ENCODE data around the gene FEM1A. TPM values are rescaled to one million over a fixed set of nuclear protein-coding genes. Genes with fewer than 3 reads are reported as not detected.
"Not testable (repeated sequence)": the region's sequence is repeated elsewhere in the genome, so short reads cannot be mapped to it uniquely, and the experiment has no call there.

Gene FEM1A
- total RNA-seq, 1 experiment from 2014 or later: 15.4 TPM

- TF ChIP-seq, protein P1, sequence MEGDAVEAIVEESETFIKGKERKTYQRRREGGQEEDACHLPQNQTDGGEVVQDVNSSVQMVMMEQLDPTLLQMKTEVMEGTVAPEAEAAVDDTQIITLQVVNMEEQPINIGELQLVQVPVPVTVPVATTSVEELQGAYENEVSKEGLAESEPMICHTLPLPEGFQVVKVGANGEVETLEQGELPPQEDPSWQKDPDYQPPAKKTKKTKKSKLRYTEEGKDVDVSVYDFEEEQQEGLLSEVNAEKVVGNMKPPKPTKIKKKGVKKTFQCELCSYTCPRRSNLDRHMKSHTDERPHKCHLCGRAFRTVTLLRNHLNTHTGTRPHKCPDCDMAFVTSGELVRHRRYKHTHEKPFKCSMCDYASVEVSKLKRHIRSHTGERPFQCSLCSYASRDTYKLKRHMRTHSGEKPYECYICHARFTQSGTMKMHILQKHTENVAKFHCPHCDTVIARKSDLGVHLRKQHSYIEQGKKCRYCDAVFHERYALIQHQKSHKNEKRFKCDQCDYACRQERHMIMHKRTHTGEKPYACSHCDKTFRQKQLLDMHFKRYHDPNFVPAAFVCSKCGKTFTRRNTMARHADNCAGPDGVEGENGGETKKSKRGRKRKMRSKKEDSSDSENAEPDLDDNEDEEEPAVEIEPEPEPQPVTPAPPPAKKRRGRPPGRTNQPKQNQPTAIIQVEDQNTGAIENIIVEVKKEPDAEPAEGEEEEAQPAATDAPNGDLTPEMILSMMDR (IDR thresholded peaks at IDR 0.05; ENCODE audit: unreplicated experiment): no peak
- Mint-ChIP-seq H3K4me1 (ENCODE audit: insufficient read depth, unreplicated experiment) (no peaks in the 10 kb centered on the region), H3K36me3 (ENCODE audit: insufficient read depth, unreplicated experiment) (peaks cover 14% of the 10 kb centered on the region), H3K4me3 (ENCODE audit: unreplicated experiment) (no peak overlapping the region), H3K27ac (ENCODE audit: low read depth, unreplicated experiment) (no peak overlapping the region), H3K27me3 (ENCODE audit: insufficient read depth, unreplicated experiment) (no peaks in the 10 kb centered on the region), H3K9me3 (ENCODE audit: unreplicated experiment) (no peaks in the 10 kb centered on the region)
- ChIA-PET POLR2A (no interaction called here), CTCF (interaction anchor here (0.7 to 0.8 kb wide), 3 partner anchors 53 to 71 kb away, joined by 3 to 4 read pairs (median 3); no protein-coding TSS in a partner anchor)
- no TSS peak for BruUV-seq (replicated peaks)
- intact Hi-C loops (cut with micrococcal nuclease): no loop called here
- DNase-seq (ENCODE audit: unreplicated experiment): no peak
These were observed 11.2 kb downstream of the FEM1A start for GRCh38 chr19:4802711-4803110.

GRCh38 chr19:4803736-4804695 lies 12.5 kb downstream of the FEM1A start:
- intact Hi-C loops (cut with micrococcal nuclease): loop anchor here (1.0 kb wide), 1 partner anchor 72 kb away; no protein-coding TSS in a partner anchor
- H3K9me3 Mint-ChIP-seq (ENCODE audit: unreplicated experiment): no peaks in the 10 kb centered on the region
- H3K27ac Mint-ChIP-seq (ENCODE audit: low read depth, unreplicated experiment): no peak overlapping the region
- H3K36me3 Mint-ChIP-seq (ENCODE audit: insufficient read depth, unreplicated experiment): peaks cover under 1% of the 10 kb centered on the region
- H3K4me1 Mint-ChIP-seq (ENCODE audit: insufficient read depth, unreplicated experiment): no peaks in the 10 kb centered on the region
- no peaks in the 10 kb centered on the region for H3K27me3 Mint-ChIP-seq (ENCODE audit: insufficient read depth, unreplicated experiment)
- peak; percentile 70 for DNase-seq (ENCODE audit: unreplicated experiment)
- TF ChIP-seq, protein P1 (IDR thresholded peaks at IDR 0.05; ENCODE audit: unreplicated experiment): peak; percentile 94
- ChIA-PET POLR2A (interaction anchor here (0.6 to 1.0 kb wide), 2 partner anchors 9 to 27 kb away, joined by 3 read pairs; no protein-coding TSS in a partner anchor), CTCF (interaction anchor here (0.6 to 2.5 kb wide), 22 partner anchors 9 to 279 kb away, joined by 3 to 22 read pairs (median 4); partner anchors contain the start of gene FEM1A)
- H3K4me3 Mint-ChIP-seq (ENCODE audit: unreplicated experiment): no peak overlapping the region
- no TSS peak for BruUV-seq (replicated peaks)

DNA sequence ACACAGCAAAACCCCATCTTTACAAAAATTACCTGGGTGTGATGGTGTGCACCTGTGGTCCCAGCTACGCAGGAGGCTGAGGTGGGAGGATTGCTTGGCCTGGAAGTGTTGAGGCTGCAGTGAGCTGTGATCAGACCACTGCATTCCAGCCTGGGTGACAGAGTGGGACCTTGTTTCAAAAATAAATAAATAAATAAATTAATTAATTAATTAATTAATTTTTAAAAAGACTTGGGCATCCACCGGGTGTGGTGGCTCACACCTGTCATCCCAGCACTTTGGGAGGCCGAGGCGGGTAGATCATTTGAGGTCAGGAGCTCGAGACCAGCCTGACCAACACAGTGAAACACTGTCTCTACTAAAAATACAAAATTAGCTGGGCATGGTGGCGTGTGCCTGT lies 13.6 kb downstream of the FEM1A start:
- H3K36me3 Mint-ChIP-seq (ENCODE audit: insufficient read depth, unreplicated experiment); H3K27ac Mint-ChIP-seq (ENCODE audit: low read depth, unreplicated experiment); H3K27me3 Mint-ChIP-seq (ENCODE audit: insufficient read depth, unreplicated experiment); BruUV-seq (replicated peaks); H3K9me3 Mint-ChIP-seq (ENCODE audit: unreplicated experiment); intact Hi-C loops (cut with micrococcal nuclease); DNase-seq (ENCODE audit: unreplicated experiment); H3K4me3 Mint-ChIP-seq (ENCODE audit: unreplicated experiment); H3K4me1 Mint-ChIP-seq (ENCODE audit: insufficient read depth, unreplicated experiment): not testable (repeated sequence)
- CTCF ChIA-PET: interaction anchor here (0.6 to 2.5 kb wide), 16 partner anchors 8 to 191 kb away, joined by 3 to 22 read pairs (median 4); partner anchors contain the start of gene FEM1A
- POLR2A ChIA-PET: interaction anchor here (0.6 to 1.0 kb wide), 3 partner anchors 8 to 107 kb away, joined by 3 read pairs; partner anchors contain the start of gene FEM1A

DNA sequence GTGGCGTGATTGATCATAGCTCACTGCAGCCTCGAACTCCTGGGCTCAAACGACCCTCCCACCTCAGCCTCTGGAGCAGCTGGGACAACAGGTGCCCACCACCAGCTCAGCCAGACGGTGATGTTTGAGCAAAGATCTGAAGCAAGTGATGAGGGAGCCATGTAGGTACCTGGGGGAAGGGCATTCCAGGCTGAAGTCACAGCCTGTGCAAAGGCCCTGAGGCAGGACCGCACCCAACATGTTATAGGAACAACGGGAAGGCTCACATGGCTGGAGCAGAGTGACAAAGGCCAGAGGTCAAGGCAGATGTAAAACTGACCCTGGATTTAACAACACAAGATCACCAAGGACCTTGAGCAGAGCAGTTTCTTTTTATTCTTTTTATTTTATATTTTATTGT lies 14.8 kb downstream of the FEM1A start:
- no TSS peak for BruUV-seq (replicated peaks)
- DNase-seq (ENCODE audit: unreplicated experiment): no peak
- POLR2A ChIA-PET: interaction anchor here (0.6 to 0.7 kb wide), 3 partner anchors 15 to 44 kb away, joined by 3 to 4 read pairs (median 3); no protein-coding TSS in a partner anchor
- TF ChIP-seq, protein P1 (IDR thresholded peaks at IDR 0.05; ENCODE audit: unreplicated experiment): no peak
- H3K4me3 Mint-ChIP-seq (ENCODE audit: unreplicated experiment): no peak overlapping the region
- H3K4me1 Mint-ChIP-seq (ENCODE audit: insufficient read depth, unreplicated experiment): peaks cover 4% of the 10 kb centered on the region
- intact Hi-C loops (cut with micrococcal nuclease): no loop called here
- H3K27ac Mint-ChIP-seq (ENCODE audit: low read depth, unreplicated experiment): no peak overlapping the region
- CTCF ChIA-PET: interaction anchor here (0.6 to 2.3 kb wide), 9 partner anchors 14 to 227 kb away, joined by 3 to 11 read pairs (median 3); partner anchors contain the start of gene FEM1A
- no peaks in the 10 kb centered on the region for H3K36me3 Mint-ChIP-seq (ENCODE audit: insufficient read depth, unreplicated experiment)
- H3K27me3 Mint-ChIP-seq (ENCODE audit: insufficient read depth, unreplicated experiment): no peaks in the 10 kb centered on the region
- no peaks in the 10 kb centered on the region for H3K9me3 Mint-ChIP-seq (ENCODE audit: unreplicated experiment)
